Transverse colon (tissue), 4 donors: ENCODE measurements around the gene E2F1. TPM values are rescaled to one million over a fixed set of nuclear protein-coding genes. Genes with fewer than 3 reads are reported as not detected.
A peak's percentile ranks its signal among the peaks of the same experiment; 100 is the strongest.

Experiments
- DNase-seq: peaks from one replicate; pipeline ENCODE4 v3.0.0-alpha.2; 2019
- H3K27ac ChIP-seq, 4 donors: fragments of 200-600 bp; sonication (generic); 2 replicates each; pipeline ENCODE4 v1.5.1; 2016 to 2018; ENCODE audit warnings: inconsistent platforms in 4 of 4
- H3K27me3 ChIP-seq: fragments of 200-600 bp; sonication (generic); 2 replicates; pipeline ENCODE4 v1.5.1; 2017; ENCODE audit warnings: inconsistent platforms
- H3K36me3 ChIP-seq, 4 donors: fragments of 200-600 bp; sonication (generic); 2 replicates each; pipeline ENCODE4 v1.5.1; 2017 to 2019; ENCODE audit warnings: inconsistent platforms in 4 of 4
- H3K4me1 ChIP-seq, 4 donors: fragments of 200-600 bp; sonication (generic); 2 replicates each; pipeline ENCODE4 v1.5.1; 2017 to 2020; ENCODE audit warnings: inconsistent platforms in 4 of 4
- H3K4me3 ChIP-seq, 4 donors: fragments of 200-600 bp; sonication (generic); 1 replicate in 1 of 4; 2 replicates in 3 of 4; pipeline versions ENCODE4 v1.5.1 to v1.6.1; 2017 to 2019; ENCODE audit warnings: inconsistent platforms in 4 of 4
- H3K9me3 ChIP-seq, 2 donors: fragments of 200-600 bp; sonication (generic); 2 replicates each; pipeline ENCODE4 v1.5.1; 2017 to 2019; ENCODE audit warnings: inconsistent platforms in 2 of 2
- EP300 ChIP-seq: sonication (generic); formaldehyde crosslinking; IDR thresholded peaks from one replicate; pipeline ENCODE4 v1.6.1; 2017; ENCODE audit warnings: antibody characterized with exemption, low read depth
- POLR2A ChIP-seq: fragments of 450-650 bp; IDR thresholded peaks from one replicate; pipeline ENCODE4 v1.6.1; 2016; ENCODE audit warnings: antibody characterized with exemption, mild to moderate bottlenecking, moderate library complexity
- POLR2AphosphoS5 ChIP-seq, 3 donors: sonication (generic); formaldehyde crosslinking; IDR thresholded peaks; one replicate each; pipeline ENCODE4 v1.6.1; 2016; ENCODE audit warnings: antibody characterized with exemption in 3 of 3
- WGBS, 2 donors: methylation state at CpG; one replicate each; pipeline ENCODE4 v1.1.5; 2018; ENCODE audit warnings: low coverage in 1 of 2; 5-methylcytosine and 5-hydroxymethylcytosine counted together
- in situ Hi-C, 4 donors: fragments of 200-750 bp; cut with MboI; loops; one replicate each; pipeline versions ENCODE4 v1.15.0 to v1.15.1; 2017; ENCODE audit warnings: low sequenced_read_pairs in 3 of 4, low pct_ligation_motif_present in 1 of 4, low pct_unique_long_range_greater_than_20kb in 1 of 4
- intact Hi-C: fragments of 100-400 bp; cut with DNase I; formaldehyde crosslinking; loops from one replicate; pipeline ENCODE4 v1.15.1; 2023; ENCODE audit warnings: low total_unique reads
- total RNA-seq, 4 donors: library from RNA; depleted of rRNA; stranded (reverse); fragments of >200 nt; gene quantifications; one replicate each; pipeline ENCODE4 v1.1.0, GENCODE V29; 2016
- TF ChIP-seq, protein P1 (sequence below), 5 experiments: fragments of 200-600 bp in 3 of 5; fragments of 450-650 bp in 2 of 5; sonication (generic) in 3 of 5; IDR thresholded peaks; 1 replicate in 2 of 5; 2 replicates in 3 of 5; pipeline ENCODE4 v1.5.1; 2016 to 2017; ENCODE audit warnings: antibody characterized with exemption in 5 of 5, inconsistent platforms in 3 of 5, mild to moderate bottlenecking in 2 of 5, moderate library complexity in 1 of 5

E2F1 gene, protein sequence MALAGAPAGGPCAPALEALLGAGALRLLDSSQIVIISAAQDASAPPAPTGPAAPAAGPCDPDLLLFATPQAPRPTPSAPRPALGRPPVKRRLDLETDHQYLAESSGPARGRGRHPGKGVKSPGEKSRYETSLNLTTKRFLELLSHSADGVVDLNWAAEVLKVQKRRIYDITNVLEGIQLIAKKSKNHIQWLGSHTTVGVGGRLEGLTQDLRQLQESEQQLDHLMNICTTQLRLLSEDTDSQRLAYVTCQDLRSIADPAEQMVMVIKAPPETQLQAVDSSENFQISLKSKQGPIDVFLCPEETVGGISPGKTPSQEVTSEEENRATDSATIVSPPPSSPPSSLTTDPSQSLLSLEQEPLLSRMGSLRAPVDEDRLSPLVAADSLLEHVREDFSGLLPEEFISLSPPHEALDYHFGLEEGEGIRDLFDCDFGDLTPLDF
- 1 to 10 TPM in 3 of 4 donors, not detected in 1; 1.2 to 2.7 (median 2.1) TPM for total RNA-seq

DNA sequence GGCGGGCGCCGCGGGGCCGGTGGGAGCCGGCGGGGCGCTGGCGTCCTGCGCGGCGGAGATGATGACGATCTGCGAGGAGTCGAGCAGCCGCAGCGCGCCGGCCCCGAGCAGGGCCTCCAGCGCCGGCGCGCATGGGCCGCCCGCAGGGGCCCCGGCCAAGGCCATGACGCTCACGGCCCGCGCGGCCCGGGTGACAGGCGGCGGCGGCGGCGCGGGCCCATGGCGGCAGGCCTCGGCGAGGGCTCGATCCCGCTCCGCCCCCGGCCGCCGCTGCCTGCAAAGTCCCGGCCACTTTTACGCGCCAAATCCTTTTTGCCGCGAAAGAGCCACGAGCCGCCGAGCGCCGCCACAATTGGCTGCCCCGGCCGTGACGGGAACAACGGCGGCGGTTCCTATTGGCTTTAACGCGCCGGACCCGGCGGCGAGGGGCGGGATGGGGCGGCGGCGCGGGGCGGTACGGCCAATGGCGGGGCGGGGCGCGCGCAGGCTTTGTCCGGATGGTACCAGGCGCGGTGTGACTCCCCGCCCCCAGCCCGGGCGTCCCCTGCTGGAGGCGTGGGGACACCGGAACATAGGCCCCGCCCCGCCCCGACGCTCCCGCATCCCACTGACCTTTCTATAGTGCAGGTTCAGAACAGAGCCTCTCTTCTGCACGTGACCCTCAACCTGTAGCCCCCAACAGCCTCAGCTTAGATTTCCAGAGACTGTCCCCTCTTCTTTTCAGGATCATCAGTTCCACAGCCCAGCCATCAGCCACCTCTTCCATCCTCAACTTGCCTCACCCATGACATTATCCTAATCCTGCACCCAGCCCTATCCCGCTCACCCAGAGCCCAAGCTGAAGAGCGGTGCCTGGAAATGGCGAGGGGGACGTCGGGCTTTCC lies at the start of gene E2F1:
E2F1 (minus strand) TSS at position 286 of the 884 bp plus-strand sequence; CDS start at position 165, 121 bp downstream.
- H3K9me3 ChIP-seq, result no peaks in the 10 kb centered on the region
- in situ Hi-C loops (no loop called here), intact Hi-C loops (no loop called here)
- H3K4me3 ChIP-seq, result peak within 1 kb of the TSS in 3 of 4 donors; percentile 46 to 54 (median 51)
- no peaks in the 10 kb centered on the region for H3K36me3 ChIP-seq
- 2 to 50% methylated on average over 1 to 62 of the region's 101 CpGs for WGBS, 2 donors
- DNase-seq, result peak; percentile 97
- TF ChIP-seq, protein P1, sequence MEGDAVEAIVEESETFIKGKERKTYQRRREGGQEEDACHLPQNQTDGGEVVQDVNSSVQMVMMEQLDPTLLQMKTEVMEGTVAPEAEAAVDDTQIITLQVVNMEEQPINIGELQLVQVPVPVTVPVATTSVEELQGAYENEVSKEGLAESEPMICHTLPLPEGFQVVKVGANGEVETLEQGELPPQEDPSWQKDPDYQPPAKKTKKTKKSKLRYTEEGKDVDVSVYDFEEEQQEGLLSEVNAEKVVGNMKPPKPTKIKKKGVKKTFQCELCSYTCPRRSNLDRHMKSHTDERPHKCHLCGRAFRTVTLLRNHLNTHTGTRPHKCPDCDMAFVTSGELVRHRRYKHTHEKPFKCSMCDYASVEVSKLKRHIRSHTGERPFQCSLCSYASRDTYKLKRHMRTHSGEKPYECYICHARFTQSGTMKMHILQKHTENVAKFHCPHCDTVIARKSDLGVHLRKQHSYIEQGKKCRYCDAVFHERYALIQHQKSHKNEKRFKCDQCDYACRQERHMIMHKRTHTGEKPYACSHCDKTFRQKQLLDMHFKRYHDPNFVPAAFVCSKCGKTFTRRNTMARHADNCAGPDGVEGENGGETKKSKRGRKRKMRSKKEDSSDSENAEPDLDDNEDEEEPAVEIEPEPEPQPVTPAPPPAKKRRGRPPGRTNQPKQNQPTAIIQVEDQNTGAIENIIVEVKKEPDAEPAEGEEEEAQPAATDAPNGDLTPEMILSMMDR (IDR thresholded peaks at IDR 0.05), result peak in 4 of 5 experiments; percentile 36 to 56 (median 44)
- TF ChIP-seq POLR2AphosphoS5 (IDR thresholded peaks at IDR 0.05), result peak in 2 of 3 donors; percentile 40 to 42
- TF ChIP-seq EP300, result no peak
- no peak for TF ChIP-seq POLR2A
- no peaks in the 10 kb centered on the region for H3K27me3 ChIP-seq
- H3K4me1 ChIP-seq, result peaks cover 9 to 20% (median 16%) of the 10 kb centered on the region in 4 donors
- peak within 1 kb of the TSS; percentile 54 to 73 (median 66) for H3K27ac ChIP-seq

DNA sequence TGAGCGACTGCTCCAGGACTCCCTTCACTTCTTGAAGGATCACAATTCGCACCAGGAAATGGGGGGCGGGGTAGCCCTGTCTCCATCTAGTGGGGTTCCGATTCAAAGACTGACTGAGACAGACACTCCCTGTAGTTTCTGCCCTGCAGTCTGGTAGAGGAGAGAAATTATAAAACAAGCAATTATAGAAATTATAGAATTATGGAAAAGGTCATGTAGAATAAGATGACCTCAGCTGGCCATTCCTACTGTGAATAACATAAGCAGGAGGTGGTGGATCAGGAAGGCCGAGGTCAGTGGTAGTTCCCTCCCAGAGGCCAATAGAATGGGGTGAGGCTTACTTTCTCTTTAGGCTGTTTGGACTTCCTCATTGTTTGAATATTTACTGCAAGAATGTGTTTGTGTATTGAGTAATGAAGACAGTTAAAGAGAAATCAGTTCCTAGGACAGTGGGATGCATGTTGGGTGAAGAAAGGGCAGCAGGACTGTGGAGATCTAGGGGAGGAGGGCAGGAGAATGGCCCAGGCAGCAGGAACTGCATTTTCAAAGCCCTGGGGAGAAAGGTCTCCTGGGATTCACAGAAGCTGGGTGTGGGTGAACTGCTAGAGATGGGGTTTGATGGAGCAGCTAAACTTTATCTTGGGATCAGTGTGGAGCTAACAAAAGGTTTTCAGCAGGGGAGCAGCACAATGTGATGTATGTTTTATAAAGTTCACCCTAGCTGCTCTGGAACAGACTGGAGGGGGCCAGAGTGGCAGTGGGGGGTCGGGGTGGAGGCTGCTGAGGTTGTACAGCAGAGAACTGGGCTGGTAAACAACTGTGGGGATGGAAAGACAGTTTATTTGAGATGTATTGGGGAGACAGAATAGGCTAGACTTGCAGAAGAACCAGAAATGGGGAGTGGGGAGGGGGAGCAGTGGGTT lies 47.7 kb upstream of the E2F1 start:
- Histone ChIP-seq H3K27me3 (no peaks in the 10 kb centered on the region), H3K27ac (peak overlapping the region; percentile 83 to 99 (median 96)), H3K4me3 (peak overlapping the region in 1 of 4 donors; percentile 4), H3K4me1 (peaks cover 17 to 30% (median 22%) of the 10 kb centered on the region in 4 donors), H3K36me3 (no peaks in the 10 kb centered on the region), H3K9me3 (peaks cover 15% of the 10 kb centered on the region in 2 donors)
- intact Hi-C loops, result no loop called here
- WGBS, 2 donors, result 40 to 48% methylated on average over 4 to 6 of the region's 6 CpGs
- TF ChIP-seq EP300, result no peak
- TF ChIP-seq POLR2AphosphoS5 (IDR thresholded peaks at IDR 0.05), result peak; percentile 31 to 75 (median 38)
- peak; percentile 69 for DNase-seq
- in situ Hi-C loops, result no loop called here

DNA sequence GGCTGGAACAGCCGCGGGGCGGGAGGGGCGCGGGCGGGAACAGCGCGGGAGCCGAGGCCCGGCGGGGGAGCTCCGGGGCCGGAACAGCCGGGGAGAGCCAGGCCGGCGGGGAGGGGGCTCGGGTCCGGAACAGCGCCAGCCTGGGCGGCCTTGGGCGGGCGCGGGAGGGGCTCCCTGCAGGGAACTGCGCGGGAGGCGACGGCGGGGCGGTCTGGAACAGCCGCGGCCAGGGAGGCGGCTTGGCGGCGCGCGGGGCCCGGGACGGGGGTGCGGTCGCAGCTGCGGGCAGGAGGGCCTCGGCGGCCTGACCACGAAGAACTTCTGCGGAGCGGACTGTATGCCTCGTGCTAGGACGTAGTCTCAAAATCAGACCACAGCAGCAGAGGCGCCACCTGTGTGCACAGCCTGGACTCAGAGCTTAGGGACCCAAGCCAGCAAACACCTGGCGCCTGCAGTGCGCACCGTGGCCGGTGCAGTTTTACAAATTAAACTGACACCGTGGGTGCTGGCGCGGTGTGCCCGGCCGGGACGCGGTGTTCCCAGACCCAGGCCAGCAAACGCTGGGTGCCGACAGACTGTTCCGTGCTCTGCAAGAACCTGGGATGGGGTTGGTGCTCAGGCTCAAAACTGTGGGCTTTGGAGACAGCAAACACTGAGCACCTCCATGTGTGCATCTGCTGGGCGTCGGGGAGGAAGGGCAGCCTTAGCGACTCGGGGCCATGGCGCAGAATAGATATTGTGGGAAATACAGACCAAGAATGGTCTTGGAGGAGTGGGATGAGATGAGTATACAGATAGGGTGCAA lies 46.2 kb upstream of the E2F1 start:
- DNase-seq, result peak; percentile 92
- Histone ChIP-seq H3K4me1 (peaks cover 17 to 30% (median 22%) of the 10 kb centered on the region in 4 donors), H3K4me3 (peak overlapping the region; percentile 44 to 57 (median 50)), H3K36me3 (no peaks in the 10 kb centered on the region), H3K27me3 (no peaks in the 10 kb centered on the region), H3K9me3 (peaks cover 12 to 13% of the 10 kb centered on the region in 2 donors), H3K27ac (peak overlapping the region; percentile 83 to 99 (median 96))
- intact Hi-C loops, result no loop called here
- TF ChIP-seq POLR2A, result peak; percentile 51
- TF ChIP-seq EP300, result no peak
- peak in 1 of 3 donors; percentile 70 for TF ChIP-seq POLR2AphosphoS5 (IDR thresholded peaks at IDR 0.05)
- TF ChIP-seq, protein P1 (IDR thresholded peaks at IDR 0.05), result peak in 2 of 5 experiments; percentile 36 to 44
- 4% methylated on average over 41 of the region's 68 CpGs; no CpG with 5 or more reads in 1 of the 2 donors for WGBS, 2 donors
- in situ Hi-C loops, result no loop called here
